ENCODE measurements around the gene UNC45A.

- no peak for TF ChIP-seq CTCF (IDR thresholded peaks at IDR 0.05; ENCODE audit: low read depth, low read length, missing input control)
- TF ChIP-seq JUND (IDR thresholded peaks at IDR 0.05): no peak
- no peak for TF ChIP-seq RAD21 (IDR thresholded peaks at IDR 0.05)
- TF ChIP-seq FOXA2 (IDR thresholded peaks at IDR 0.05): no peak
- TF ChIP-seq MAX (IDR thresholded peaks at IDR 0.05): no peak
- TF ChIP-seq YY1 (IDR thresholded peaks at IDR 0.05): no peak
Measured at GRCh38 chr15:90918034-90918788, 16.9 kb upstream of the UNC45A start.
